ENCODE results near the gene WDR86.
A peak's percentile ranks its signal among the peaks of the same experiment; 100 is the strongest.

WDR86 gene

DNA sequence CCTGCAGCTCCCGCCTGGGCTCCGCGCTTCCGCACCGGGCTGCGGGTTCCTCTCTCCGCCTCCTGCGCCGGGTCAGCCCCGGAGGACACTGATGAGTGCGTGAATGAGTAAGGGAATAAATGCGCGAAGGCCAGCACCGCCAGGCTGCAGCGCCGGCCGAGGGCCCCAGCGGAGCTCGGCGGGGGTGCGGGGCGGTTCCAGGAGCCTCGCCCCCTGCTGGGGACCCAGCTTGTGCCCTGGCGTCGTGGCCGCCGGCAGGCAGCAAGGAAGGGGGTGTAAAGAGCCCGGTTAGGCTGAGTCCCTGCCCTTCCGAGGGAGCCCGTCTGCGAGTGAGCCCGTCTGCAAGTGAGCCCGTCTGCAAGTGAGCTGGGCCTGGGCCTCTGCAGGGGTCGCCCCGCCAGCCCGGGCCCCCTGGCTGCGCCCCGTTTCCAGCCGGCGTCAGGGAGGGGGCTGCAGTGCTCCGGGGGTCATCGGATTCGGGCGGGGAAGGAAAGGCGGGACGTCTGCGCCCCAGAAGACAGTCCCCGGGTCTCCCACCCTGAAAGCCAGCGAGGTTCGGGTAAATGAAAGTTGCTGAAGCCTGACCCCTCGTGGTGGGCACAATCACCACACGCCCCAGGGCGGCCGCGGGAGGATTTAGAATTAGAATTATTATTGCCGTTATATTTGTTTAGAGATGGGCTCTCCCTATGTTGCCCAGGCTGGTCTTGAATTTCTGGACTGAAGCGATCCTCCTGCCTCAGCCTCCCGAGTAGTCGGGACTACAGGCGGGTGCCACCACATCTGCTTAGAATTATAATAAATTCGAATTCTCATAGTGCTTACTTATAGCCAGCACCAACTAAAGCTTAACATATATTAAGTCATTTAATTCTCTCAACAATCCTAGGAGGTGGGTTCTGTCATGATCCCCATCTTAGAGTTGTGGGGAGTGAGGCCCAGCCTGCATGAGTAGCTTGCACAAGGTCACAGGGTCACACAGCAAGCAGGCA lies 38.7 kb upstream of the WDR86 start:
- H3K4me1 Mint-ChIP-seq (ENCODE audit: low read depth), result no peaks in the 10 kb centered on the region
- peak overlapping the region; percentile 75 for H3K4me3 Mint-ChIP-seq
- intact Hi-C loops (cut with micrococcal nuclease), result loop anchor here (1.0 to 2.0 kb wide), 2 partner anchors 80 to 134 kb away; no protein-coding TSS in a partner anchor
- no peaks in the 10 kb centered on the region for H3K36me3 Mint-ChIP-seq (ENCODE audit: low read depth)
- peak overlapping the region; percentile 40 for H3K27ac Mint-ChIP-seq
- peaks cover 41% of the 10 kb centered on the region for H3K27me3 Mint-ChIP-seq
- H3K9me3 Mint-ChIP-seq, result no peaks in the 10 kb centered on the region

DNA sequence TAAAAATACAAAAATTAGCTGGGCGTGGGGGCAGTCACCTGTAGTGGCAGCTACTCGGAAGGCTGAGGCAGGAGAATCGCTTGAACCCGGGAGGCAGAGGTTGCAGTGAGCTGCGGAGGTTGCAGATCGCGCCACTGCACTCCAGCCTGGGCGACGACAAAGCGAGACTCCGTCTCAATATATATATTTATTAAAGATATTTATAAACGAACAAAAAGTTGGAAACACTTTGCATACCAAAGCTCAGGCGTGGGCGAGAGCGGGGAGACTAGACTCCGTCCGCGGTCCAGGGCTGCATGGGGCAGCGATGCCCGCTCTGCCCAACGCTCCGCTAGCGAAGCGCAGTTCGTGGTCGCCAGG lies 38.0 kb upstream of the WDR86 start:
- Mint-ChIP-seq H3K4me1 (ENCODE audit: low read depth) (peaks cover 3% of the 10 kb centered on the region), H3K4me3 (peak overlapping the region; percentile 75), H3K27me3 (peaks cover 43% of the 10 kb centered on the region), H3K9me3 (no peaks in the 10 kb centered on the region), H3K36me3 (ENCODE audit: low read depth) (no peaks in the 10 kb centered on the region), H3K27ac (no peak overlapping the region)
- intact Hi-C loops (cut with micrococcal nuclease), result loop anchor here (1.0 to 2.0 kb wide), 2 partner anchors 80 to 133 kb away; no protein-coding TSS in a partner anchor

DNA sequence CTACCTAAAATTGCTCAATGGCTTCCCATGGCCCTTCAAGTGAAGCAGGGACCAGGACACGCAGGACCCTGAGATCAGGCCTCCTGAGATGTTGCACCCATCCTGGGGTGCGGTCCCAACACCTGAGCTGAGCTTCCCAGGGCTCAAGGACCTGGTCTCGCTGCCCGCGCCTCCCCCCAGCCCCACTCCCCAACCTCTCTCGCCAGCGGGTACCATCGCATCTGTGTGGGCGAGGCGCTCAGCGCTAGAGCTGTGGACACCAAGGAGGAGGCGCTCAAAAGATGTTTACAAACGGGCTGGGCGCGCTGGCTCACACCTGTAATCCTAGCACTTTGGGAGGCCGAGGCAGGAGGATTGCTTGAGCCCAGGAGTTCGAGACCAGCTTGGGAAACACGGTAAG lies 37.5 kb upstream of the WDR86 start:
- peaks cover 43% of the 10 kb centered on the region for H3K27me3 Mint-ChIP-seq
- intact Hi-C loops (cut with micrococcal nuclease), result no loop called here
- H3K9me3 Mint-ChIP-seq, result no peaks in the 10 kb centered on the region
- H3K4me3 Mint-ChIP-seq, result no peak overlapping the region
- H3K36me3 Mint-ChIP-seq (ENCODE audit: low read depth), result no peaks in the 10 kb centered on the region
- no peak overlapping the region for H3K27ac Mint-ChIP-seq
- H3K4me1 Mint-ChIP-seq (ENCODE audit: low read depth), result peaks cover 9% of the 10 kb centered on the region

DNA sequence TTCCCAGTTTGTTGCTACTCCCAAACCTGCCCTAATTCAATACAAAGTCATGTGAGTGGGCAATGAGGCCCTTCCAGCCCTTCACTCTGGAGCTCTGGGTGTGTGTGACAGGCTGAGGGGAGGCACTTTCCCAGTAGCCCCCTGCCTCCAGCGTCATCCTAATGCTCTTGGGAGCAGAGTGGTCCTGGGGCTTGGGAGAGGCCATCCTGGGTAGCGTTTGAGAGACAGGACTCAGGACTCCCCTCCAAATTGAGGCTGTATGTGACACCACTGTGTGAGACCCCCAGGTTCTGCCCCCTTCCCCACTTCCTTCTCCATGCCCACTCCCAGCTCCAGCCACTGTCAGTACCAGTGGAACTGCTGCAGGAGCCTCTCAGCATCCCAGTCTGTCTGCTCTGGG lies 36.6 kb upstream of the WDR86 start:
- Mint-ChIP-seq H3K27ac (peak overlapping the region; percentile 33), H3K9me3 (no peaks in the 10 kb centered on the region), H3K36me3 (ENCODE audit: low read depth) (no peaks in the 10 kb centered on the region), H3K4me1 (ENCODE audit: low read depth) (peaks cover 18% of the 10 kb centered on the region), H3K4me3 (no peak overlapping the region), H3K27me3 (peaks cover 42% of the 10 kb centered on the region)
- intact Hi-C loops (cut with micrococcal nuclease), result no loop called here

DNA sequence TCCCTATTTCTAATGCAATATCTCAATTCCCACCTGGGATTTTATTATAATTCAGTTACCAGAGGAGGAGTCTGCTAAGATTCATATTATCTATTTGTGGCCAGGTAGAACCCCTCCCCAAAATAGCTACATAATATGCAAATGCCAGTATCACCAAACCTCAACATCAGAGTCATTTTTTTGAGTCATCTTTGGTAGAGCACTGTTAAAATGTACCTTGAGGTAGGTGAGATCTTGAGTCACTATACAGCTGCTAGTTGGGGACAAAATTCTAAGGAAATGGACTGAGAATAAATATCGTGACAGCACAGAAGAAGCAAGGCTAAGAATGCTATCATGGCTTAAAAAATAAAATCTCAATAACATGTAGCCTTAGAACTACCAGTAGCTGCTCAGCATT lies 34.8 kb upstream of the WDR86 start:
- no peak overlapping the region for H3K4me3 Mint-ChIP-seq
- no peak overlapping the region for H3K27ac Mint-ChIP-seq
- no peaks in the 10 kb centered on the region for H3K9me3 Mint-ChIP-seq
- H3K27me3 Mint-ChIP-seq, result peaks cover 41% of the 10 kb centered on the region
- no peaks in the 10 kb centered on the region for H3K36me3 Mint-ChIP-seq (ENCODE audit: low read depth)
- intact Hi-C loops (cut with micrococcal nuclease), result no loop called here
- peaks cover 35% of the 10 kb centered on the region for H3K4me1 Mint-ChIP-seq (ENCODE audit: low read depth)

DNA sequence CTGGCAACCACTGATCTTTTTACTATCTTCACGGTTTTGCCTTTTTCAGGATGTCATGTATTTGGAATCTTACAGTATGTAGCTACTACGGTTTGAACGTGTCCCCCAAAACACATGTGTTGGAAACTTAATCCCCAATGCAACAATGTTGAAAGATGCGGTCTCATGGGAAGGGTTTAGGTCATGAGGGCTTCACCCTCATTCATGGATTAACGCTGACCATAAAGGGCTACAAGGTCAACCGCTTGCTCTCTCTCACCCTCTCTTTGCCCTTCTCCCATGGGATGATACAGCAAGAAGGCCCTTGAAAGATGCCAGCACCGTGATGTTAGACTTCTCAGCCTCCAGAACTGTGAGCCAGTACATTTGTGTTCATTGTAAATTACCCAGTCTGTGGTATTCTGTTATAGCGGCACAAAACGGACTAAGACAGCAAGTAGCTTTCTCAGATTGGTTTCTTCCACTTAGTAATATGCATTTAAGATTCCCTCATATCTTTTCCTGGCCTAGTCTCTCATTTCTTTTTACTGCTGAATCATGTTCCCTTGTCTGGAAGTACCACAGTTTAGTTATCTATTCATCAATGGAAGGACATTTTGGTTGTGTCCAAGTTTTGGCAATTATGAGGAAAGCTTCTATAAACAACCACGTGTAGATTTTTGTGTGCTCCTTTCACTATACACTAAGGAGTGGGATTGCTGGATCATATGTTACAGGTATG lies 33.1 kb upstream of the WDR86 start:
- intact Hi-C loops (cut with micrococcal nuclease), result no loop called here
- Mint-ChIP-seq H3K9me3 (no peaks in the 10 kb centered on the region), H3K4me1 (ENCODE audit: low read depth) (peaks cover 37% of the 10 kb centered on the region), H3K36me3 (ENCODE audit: low read depth) (no peaks in the 10 kb centered on the region), H3K27me3 (peaks cover 46% of the 10 kb centered on the region), H3K4me3 (no peak overlapping the region), H3K27ac (peak overlapping the region; percentile 60)

DNA sequence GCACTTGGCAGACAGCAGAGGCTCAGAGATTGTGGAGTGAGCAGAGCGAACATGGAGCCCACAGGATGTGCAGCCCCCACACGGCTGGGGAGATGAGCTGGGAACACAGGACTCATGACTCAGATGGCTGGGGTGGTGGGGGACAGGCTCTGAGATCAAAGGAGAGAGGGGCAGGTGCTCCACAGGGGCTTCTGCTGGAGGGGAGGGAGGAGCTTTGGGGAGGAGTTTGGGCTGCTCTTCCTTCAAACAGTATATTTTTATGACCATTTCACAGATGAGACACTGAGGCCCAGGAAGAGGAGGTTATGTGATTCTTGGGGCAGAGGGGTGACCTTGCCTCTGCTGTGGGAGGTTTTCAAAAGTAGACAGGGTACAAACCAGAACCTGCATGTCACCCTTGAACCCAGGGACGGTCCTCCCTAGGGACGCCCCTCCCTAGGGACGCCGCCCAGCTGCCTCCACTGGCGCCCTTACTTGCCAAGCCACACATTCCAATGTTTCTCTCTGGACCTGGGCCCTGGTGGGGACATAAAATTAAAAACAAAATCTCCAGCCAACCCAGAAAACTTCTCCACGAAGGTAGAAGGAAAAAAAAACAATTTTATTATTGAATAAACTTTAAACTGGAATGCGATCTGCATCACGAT lies 31.1 kb upstream of the WDR86 start:
- Mint-ChIP-seq H3K36me3 (ENCODE audit: low read depth) (no peaks in the 10 kb centered on the region), H3K27me3 (peaks cover 38% of the 10 kb centered on the region), H3K9me3 (no peaks in the 10 kb centered on the region), H3K4me3 (no peak overlapping the region), H3K27ac (peak overlapping the region; percentile 60), H3K4me1 (ENCODE audit: low read depth) (peaks cover 37% of the 10 kb centered on the region)
- intact Hi-C loops (cut with micrococcal nuclease), result no loop called here

DNA sequence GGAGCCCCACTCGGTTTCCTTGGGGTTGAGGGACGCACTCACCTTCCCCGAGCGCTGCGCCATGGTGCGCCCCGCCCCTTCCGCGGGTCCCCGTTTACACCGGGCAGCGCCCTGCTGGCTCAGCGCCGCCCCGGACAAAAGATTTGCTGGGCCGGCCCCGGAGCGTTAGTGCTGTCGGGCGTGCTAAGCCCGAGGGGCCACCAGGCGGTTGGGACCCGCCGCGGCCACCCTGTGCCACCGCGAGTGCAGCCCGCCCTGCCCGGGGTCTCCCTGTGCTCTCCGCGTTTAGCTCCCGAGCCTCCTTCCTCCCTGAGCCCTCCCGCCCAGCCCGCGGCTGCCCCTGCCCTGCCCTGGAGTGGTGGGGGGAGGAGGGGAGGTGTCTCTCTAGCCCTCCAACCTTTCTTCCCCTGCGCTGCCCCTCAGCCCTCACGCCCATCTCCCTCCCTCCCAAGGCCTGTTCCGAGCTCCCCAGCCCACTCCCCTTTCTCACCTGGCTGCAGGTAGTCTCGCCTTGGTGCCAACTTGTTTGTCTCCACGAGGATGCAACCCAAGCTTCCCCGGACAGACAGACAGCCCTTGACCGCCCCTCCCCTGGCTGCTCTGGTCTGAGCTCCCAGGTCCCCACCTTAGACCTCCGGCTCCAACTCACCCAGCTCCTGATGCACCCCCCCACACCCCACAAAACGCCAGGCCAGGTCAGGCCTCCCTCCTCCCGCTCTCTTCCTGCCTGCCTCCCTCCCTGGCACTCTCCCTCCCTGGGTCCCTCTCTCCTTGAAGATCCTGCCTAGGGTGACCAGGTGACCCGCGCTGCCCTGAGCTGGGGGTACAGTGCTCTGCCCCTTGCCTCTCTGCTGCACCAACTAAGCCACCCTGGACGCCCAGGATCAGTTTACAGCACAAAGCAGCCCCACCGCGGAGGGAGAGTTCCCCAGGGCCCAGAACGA lies 30.3 kb upstream of the WDR86 start, which contains the start of gene CRYGN:
TSS of gene CRYGN (minus strand) at position 287 of the 944 bp plus-strand sequence. CDS start at position 63, 224 bp downstream.
- intact Hi-C loops (cut with micrococcal nuclease), result no loop called here

DNA sequence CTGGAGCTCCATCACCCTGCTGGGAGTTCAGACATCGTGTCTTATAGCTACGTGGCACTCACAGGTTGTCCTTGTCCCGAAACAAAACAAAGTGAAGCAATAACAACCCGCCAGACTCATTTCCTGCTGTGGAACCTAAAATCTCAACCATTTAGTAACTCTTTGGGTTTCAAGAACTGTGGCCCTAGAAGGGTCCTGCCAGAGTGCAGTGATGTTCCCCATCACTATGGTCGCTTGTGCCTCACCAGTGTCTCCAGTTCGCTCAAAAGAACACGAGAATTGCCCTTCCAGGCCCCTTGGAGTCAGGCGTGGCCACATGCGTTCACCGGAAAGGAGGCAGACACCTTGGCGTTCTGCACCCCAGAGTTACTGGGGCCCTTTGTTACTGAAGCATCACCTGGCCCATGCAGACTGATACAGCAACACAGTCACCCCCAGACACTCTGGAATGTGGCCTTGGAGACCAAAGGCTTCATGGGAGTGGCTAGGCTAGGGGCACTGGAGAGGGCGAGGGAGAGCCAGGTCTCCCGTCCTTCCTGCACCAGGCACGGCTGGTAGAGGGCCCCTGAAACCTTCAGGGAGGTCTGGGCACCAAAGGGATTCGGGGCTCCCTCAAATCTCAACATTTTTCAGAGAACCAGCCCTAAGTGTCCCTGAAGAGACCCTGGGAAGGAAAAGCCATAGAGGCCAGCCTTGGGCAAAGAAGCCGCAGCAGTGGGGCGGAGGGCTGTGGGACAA lies 29.2 kb upstream of the WDR86 start:
- peak overlapping the region; percentile 60 for H3K27ac Mint-ChIP-seq
- H3K4me3 Mint-ChIP-seq, result no peak overlapping the region
- peaks cover 35% of the 10 kb centered on the region for H3K27me3 Mint-ChIP-seq
- no peaks in the 10 kb centered on the region for H3K36me3 Mint-ChIP-seq (ENCODE audit: low read depth)
- intact Hi-C loops (cut with micrococcal nuclease), result no loop called here
- peaks cover 37% of the 10 kb centered on the region for H3K4me1 Mint-ChIP-seq (ENCODE audit: low read depth)
- H3K9me3 Mint-ChIP-seq, result no peaks in the 10 kb centered on the region

More for the DNA sequence above, 30.3 kb upstream of the WDR86 start, which contains the start of gene CRYGN:
- H3K36me3 Mint-ChIP-seq (ENCODE audit: low read depth), result no peaks in the 10 kb centered on the region
- H3K4me1 Mint-ChIP-seq (ENCODE audit: low read depth), result peaks cover 37% of the 10 kb centered on the region
- no peaks in the 10 kb centered on the region for H3K9me3 Mint-ChIP-seq
- H3K27me3 Mint-ChIP-seq, result peaks cover 36% of the 10 kb centered on the region
- H3K27ac Mint-ChIP-seq, result peak within 1 kb of the TSS; percentile 60
- H3K4me3 Mint-ChIP-seq, result peak within 1 kb of the TSS; percentile 64

DNA sequence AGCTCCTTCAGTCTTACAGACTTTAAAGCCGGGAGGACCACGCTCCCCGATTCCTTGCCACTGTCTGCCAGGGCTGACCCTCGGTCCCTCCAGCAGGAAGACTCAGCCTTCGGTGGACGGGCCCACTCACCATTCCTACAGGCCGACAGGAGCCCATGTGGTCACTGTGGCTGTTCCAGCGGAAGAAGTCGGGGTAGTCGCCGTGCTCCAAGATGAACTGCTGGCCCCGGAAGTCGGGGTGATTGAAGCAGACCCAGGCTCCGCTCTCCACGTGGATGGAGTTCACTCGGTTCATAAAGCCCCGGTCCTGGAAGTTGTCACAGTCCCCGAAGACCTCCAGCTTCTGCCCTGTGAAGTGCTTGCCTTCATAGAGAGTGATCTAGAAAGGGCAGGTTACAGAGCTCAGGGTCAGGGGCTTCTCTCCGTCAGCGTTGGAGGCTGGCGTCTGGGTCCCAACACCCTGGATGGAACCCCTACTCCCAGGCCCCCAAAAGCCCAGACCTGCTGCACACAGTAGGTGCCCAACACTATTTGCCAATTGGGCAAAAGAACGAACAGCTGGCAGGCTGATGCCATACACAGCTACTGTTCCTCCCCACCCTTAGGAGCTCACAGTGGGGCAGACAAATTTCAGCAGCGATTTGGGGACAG lies 28.2 kb upstream of the WDR86 start:
- intact Hi-C loops (cut with micrococcal nuclease), result no loop called here
- no peak overlapping the region for H3K4me3 Mint-ChIP-seq
- H3K9me3 Mint-ChIP-seq, result no peaks in the 10 kb centered on the region
- H3K36me3 Mint-ChIP-seq (ENCODE audit: low read depth), result no peaks in the 10 kb centered on the region
- H3K4me1 Mint-ChIP-seq (ENCODE audit: low read depth), result peaks cover 39% of the 10 kb centered on the region
- H3K27me3 Mint-ChIP-seq, result peaks cover 37% of the 10 kb centered on the region
- H3K27ac Mint-ChIP-seq, result no peak overlapping the region

DNA sequence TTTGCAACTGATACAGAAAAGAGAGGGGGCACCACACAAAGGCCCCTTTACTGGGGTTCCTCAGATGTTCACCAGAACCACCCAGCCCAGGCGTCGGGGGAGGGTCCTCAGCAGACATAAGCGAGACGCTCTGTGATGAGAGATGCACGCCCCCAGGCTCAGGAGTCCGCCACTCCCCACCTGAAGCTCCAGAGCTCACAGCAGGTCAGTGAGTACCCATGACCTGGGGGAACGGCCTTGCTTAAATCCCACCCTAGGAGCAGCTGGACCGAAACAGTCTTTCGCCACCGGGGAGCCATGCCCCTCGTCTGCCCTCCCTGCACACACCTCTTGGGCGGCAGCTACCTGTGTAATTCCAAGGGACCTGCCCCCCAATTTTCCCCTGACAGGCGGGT lies 27.3 kb upstream of the WDR86 start:
- peaks cover 40% of the 10 kb centered on the region for H3K27me3 Mint-ChIP-seq
- peaks cover 34% of the 10 kb centered on the region for H3K4me1 Mint-ChIP-seq (ENCODE audit: low read depth)

DNA sequence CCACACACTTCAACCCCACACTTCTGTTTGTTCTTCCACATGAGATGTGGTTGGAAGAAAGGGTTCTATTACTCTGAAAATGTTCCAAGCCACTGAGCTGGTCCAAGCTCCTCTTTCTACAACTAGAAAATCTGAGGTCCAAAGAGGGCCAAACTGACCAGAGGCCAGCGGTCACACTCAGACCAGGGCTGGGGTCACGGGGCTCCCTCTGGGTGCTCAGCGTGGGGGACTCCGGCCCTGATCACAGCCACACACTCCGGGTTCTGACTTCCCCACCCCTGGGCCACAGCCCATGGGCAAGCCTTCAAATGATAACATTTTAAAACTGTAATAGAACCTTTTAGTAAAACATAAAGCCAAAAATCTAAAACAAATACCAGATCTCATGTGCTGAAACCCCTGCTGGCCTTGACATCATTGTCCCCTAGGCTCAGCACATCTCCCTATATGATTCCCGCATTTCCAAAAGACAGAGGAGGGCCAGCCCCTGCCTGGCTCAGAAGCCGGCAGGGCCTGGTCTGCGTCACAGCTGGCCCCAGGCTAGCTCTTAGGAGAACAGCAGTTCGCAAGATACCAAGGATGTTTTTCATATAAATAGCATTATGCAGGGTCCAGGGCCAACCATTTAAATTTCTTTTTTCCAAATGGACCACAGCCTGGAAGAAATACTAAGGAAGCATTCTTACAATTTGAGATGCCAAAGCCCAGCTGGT lies 26.8 kb upstream of the WDR86 start:
- Mint-ChIP-seq H3K4me1 (ENCODE audit: low read depth) (peaks cover 29% of the 10 kb centered on the region), H3K36me3 (ENCODE audit: low read depth) (no peaks in the 10 kb centered on the region), H3K27ac (no peak overlapping the region), H3K4me3 (no peak overlapping the region), H3K27me3 (peaks cover 40% of the 10 kb centered on the region), H3K9me3 (no peaks in the 10 kb centered on the region)
- intact Hi-C loops (cut with micrococcal nuclease), result no loop called here

More for the DNA sequence above, 27.3 kb upstream of the WDR86 start:
- intact Hi-C loops (cut with micrococcal nuclease), result no loop called here
- H3K4me3 Mint-ChIP-seq, result no peak overlapping the region
- H3K36me3 Mint-ChIP-seq (ENCODE audit: low read depth), result no peaks in the 10 kb centered on the region
- no peaks in the 10 kb centered on the region for H3K9me3 Mint-ChIP-seq
- H3K27ac Mint-ChIP-seq, result no peak overlapping the region

Measured in dendritic cell treated with granulocyte-macrophage colony-stimulating factor and Interleukin-4, amounts not matched to agents 40 ng/mL and 50 ng/mL, for 4 days (primary cell).